Right lobe of liver (tissue), 6 donors: Measurements from ENCODE around the gene KCNMA1. TPM values are rescaled to one million over a fixed set of nuclear protein-coding genes. Genes with fewer than 3 reads are reported as not detected.

Experiments used
- ATAC-seq, 4 donors: fragments of 200-7000 bp; cut with Tn5 transposase; one replicate each; pipeline ENCODE4 v1.9.1; 2020; ENCODE audit warnings: mild to moderate bottlenecking in 4 of 4, moderate library complexity in 4 of 4
- DNase-seq, 3 donors: peaks; one replicate each; pipeline ENCODE4 v3.0.0-alpha.2; 2020
- H3K27ac ChIP-seq, 3 donors: fragments of 200-600 bp; one replicate each; pipeline ENCODE4 v1.8.0; 2022
- H3K27me3 ChIP-seq, 2 donors: fragments of 200-600 bp; one replicate each; pipeline ENCODE4 v1.8.0; 2022
- H3K36me3 ChIP-seq, 4 donors: fragments of 200-600 bp; sonication (generic) in 1 of 4; one replicate each; pipeline versions ENCODE4 v1.5.1 to v1.8.0; 2017 to 2022; ENCODE audit warnings: control low read depth in 1 of 4
- H3K4me1 ChIP-seq, 4 donors: fragments of 200-600 bp; sonication (generic) in 1 of 4; one replicate each; pipeline versions ENCODE4 v1.5.1 to v1.8.0; 2017 to 2022; ENCODE audit warnings: control low read depth in 1 of 4
- H3K4me3 ChIP-seq, 3 donors: fragments of 200-600 bp; one replicate each; pipeline ENCODE4 v1.8.0; 2022
- H3K9me3 ChIP-seq, 4 donors: fragments of 200-600 bp; sonication (generic) in 1 of 4; one replicate each; pipeline versions ENCODE4 v1.5.1 to v1.8.0; 2017 to 2022; ENCODE audit warnings: control low read depth in 1 of 4
- POLR2A ChIP-seq: fragments of 450-650 bp; IDR thresholded peaks from one replicate; pipeline ENCODE4 v1.6.1; 2017; ENCODE audit warnings: antibody characterized with exemption, mild to moderate bottlenecking
- WGBS: methylation state at CpG from one replicate; pipeline ENCODE4 v1.1.6; 2018; ENCODE audit warnings: low coverage, low lambda C conversion rate; ENCODE audit not compliant: insufficient coverage; ENCODE audit errors: missing lambda C conversion rate; 5-methylcytosine and 5-hydroxymethylcytosine counted together
- intact Hi-C, 2 donors: fragments of 100-400 bp; cut with DNase I; formaldehyde crosslinking; loops; one replicate each; pipeline versions ENCODE4 v1.11.2 to v1.14.1; 2022
- total RNA-seq, 6 experiments: library from RNA; depleted of rRNA in 2 of 6; stranded (reverse); fragments of >200 nt in 2 of 6; fragmentation: NEBNext Ultra II Directional in 3 of 6; extraction: Animal tissue kit (Norgen Biotek cat#: 25700) in 3 of 6; gene quantifications; one replicate each; pipeline versions ENCODE4 v1.1.0 to v1.2.4, GENCODE V29; 2016 to 2023
- TF ChIP-seq, protein P1 (sequence below), 4 donors: fragments of 200-600 bp in 3 of 4; fragments of 450-650 bp in 1 of 4; IDR thresholded peaks; one replicate each; pipeline versions ENCODE4 v1.5.1 to v1.8.0; 2016 to 2022; ENCODE audit warnings: antibody characterized with exemption in 4 of 4, mild to moderate bottlenecking in 2 of 4
- donor health status: DM: no; HTN: yes; CAD: no.
- donor health status: DM: no; HTN: no; CAD: no.
- donor health status: DM: no; HTN: no; CAD: no.
- donor health status: DM: no; HTN: yes; CAD: no.
- donor health status: DM: no; HTN: yes; CAD: no.

The KCNMA1 gene
- total RNA-seq, 6 experiments from 2014 or later, result 5.7 to 48.0 (median 15.1) TPM

- intact Hi-C loops, result no loop called here
- Histone ChIP-seq H3K4me3 (no peak overlapping the region), H3K36me3 (no peaks in the 10 kb centered on the region), H3K27ac (peak overlapping the region in 1 of 3 donors; percentile 86), H3K9me3 (no peaks in the 10 kb centered on the region), H3K4me1 (peaks cover 0 to 54% (median 10%) of the 10 kb centered on the region in 4 donors), H3K27me3 (no peaks in the 10 kb centered on the region)
- no peak for ATAC-seq
- DNase-seq, result no peak
- TF ChIP-seq, protein P1, sequence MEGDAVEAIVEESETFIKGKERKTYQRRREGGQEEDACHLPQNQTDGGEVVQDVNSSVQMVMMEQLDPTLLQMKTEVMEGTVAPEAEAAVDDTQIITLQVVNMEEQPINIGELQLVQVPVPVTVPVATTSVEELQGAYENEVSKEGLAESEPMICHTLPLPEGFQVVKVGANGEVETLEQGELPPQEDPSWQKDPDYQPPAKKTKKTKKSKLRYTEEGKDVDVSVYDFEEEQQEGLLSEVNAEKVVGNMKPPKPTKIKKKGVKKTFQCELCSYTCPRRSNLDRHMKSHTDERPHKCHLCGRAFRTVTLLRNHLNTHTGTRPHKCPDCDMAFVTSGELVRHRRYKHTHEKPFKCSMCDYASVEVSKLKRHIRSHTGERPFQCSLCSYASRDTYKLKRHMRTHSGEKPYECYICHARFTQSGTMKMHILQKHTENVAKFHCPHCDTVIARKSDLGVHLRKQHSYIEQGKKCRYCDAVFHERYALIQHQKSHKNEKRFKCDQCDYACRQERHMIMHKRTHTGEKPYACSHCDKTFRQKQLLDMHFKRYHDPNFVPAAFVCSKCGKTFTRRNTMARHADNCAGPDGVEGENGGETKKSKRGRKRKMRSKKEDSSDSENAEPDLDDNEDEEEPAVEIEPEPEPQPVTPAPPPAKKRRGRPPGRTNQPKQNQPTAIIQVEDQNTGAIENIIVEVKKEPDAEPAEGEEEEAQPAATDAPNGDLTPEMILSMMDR (IDR thresholded peaks at IDR 0.05), result no peak
- no peak for TF ChIP-seq POLR2A
- 83% methylated on average over 1 of the region's 1 CpG for WGBS
Observed at GRCh38 chr10:77032188-77032570, 605.4 kb downstream of the KCNMA1 start.

GRCh38 chr10:77031531-77032187 is 605.9 kb downstream of the KCNMA1 start:
- DNase-seq (no peak), ATAC-seq (peak; percentile 74 to 84 (median 80))
- intact Hi-C loops, result no loop called here
- TF ChIP-seq, protein P1 (IDR thresholded peaks at IDR 0.05), result no peak
- no peak for TF ChIP-seq POLR2A
- no peak overlapping the region for H3K4me3 ChIP-seq
- H3K27me3 ChIP-seq, result no peaks in the 10 kb centered on the region
- WGBS, result 30% methylated on average over 1 of the region's 1 CpG
- no peaks in the 10 kb centered on the region for H3K36me3 ChIP-seq
- peaks cover 0 to 54% (median 12%) of the 10 kb centered on the region in 4 donors for H3K4me1 ChIP-seq
- peak overlapping the region in 1 of 3 donors; percentile 86 for H3K27ac ChIP-seq
- no peaks in the 10 kb centered on the region for H3K9me3 ChIP-seq

- ATAC-seq (peak in 3 of 4 donors; percentile 4 to 57 (median 10)), DNase-seq (no peak)
- no peak overlapping the region for H3K4me3 ChIP-seq
- TF ChIP-seq POLR2A, result no peak
- H3K36me3 ChIP-seq, result no peaks in the 10 kb centered on the region
- H3K27ac ChIP-seq, result peak overlapping the region in 2 of 3 donors; percentile 8 to 86
- H3K27me3 ChIP-seq, result no peaks in the 10 kb centered on the region
- intact Hi-C loops, result no loop called here
- 13% methylated on average over 2 of the region's 2 CpGs for WGBS
- H3K4me1 ChIP-seq, result peaks cover 0 to 53% (median 15%) of the 10 kb centered on the region in 4 donors
- no peaks in the 10 kb centered on the region for H3K9me3 ChIP-seq
Observed at GRCh38 chr10:77030974-77031373, 606.6 kb downstream of the KCNMA1 start.

DNA sequence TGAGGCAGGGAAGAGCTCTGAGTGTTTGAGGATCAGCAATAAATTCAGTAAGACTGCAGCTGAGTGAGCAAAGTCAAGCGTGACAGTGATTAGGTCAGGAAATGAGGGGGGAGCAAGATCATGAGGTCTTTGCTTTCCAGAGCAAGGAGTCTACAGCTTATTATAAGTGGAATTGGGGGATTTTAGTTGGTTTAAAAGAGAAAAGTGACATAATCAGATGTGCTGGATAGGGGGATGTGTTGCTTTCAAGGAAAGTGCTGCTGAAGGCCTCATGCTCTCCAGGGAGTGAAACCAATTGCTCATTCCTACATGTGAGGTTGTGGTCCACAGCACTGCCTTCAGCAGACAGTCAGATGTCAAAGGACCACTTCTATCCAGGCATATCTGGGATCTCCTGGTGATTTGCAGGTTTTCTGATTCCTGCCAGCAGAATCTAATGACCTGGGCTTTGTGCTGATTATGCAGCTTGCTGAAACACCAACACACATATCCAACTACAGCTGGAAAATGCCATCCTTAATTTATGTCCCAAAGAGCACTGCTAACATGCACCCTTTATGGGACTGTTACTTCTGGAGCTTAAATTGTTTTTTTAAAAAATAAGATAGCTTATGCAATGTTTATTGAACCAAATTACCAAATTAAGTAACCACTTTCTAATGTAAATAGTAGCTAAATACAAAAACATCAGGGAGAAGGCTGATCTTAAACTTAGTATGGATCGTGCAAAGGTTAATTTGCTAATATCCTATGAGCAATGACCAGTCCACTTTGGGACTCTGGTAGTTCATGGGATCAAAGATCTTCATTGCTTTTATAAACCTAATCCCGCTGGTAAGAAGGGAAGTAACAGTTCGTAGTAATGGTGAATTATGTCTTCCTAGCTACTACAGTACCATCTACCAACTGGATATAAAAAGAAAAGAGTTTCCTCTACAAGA is 607.6 kb downstream of the KCNMA1 start:
- TF ChIP-seq POLR2A, result no peak
- TF ChIP-seq, protein P1 (IDR thresholded peaks at IDR 0.05), result no peak
- Histone ChIP-seq H3K36me3 (no peaks in the 10 kb centered on the region), H3K4me1 (peaks cover 0 to 52% (median 15%) of the 10 kb centered on the region in 4 donors), H3K27ac (peak overlapping the region in 2 of 3 donors; percentile 56 to 86), H3K4me3 (no peak overlapping the region), H3K9me3 (no peaks in the 10 kb centered on the region), H3K27me3 (no peaks in the 10 kb centered on the region)
- 33% methylated on average over 4 of the region's 4 CpGs for WGBS
- intact Hi-C loops, result no loop called here
- ATAC-seq, result peak; percentile 61 to 78 (median 67)
- no peak for DNase-seq

- no peaks in the 10 kb centered on the region for H3K9me3 ChIP-seq
- H3K27me3 ChIP-seq, result no peaks in the 10 kb centered on the region
- DNase-seq (no peak), ATAC-seq (no peak)
- no peak overlapping the region for H3K27ac ChIP-seq
- TF ChIP-seq POLR2A, result no peak
- TF ChIP-seq, protein P1 (IDR thresholded peaks at IDR 0.05), result no peak
- 92% methylated on average over 4 of the region's 6 CpGs for WGBS
- intact Hi-C loops, result no loop called here
- H3K4me1 ChIP-seq, result peaks cover 0 to 52% (median 15%) of the 10 kb centered on the region in 4 donors
- no peak overlapping the region for H3K4me3 ChIP-seq
- H3K36me3 ChIP-seq, result no peaks in the 10 kb centered on the region
Observed at GRCh38 chr10:77028042-77028441, 609.6 kb downstream of the KCNMA1 start.
